Tibial nerve (tissue), 4 donors: ENCODE measurements around the gene HECTD4. TPM values are rescaled to one million over a fixed set of nuclear protein-coding genes. Genes with fewer than 3 reads are reported as not detected.
A peak's percentile ranks its signal among the peaks of the same experiment; 100 is the strongest.

Experiments
- DNase-seq, 2 donors: peaks; one replicate each; pipeline ENCODE4 v3.0.0-alpha.2; 2019; ENCODE audit warnings: low spot score in 2 of 2
- H3K27ac ChIP-seq, 4 donors: fragments of 200-600 bp; sonication (generic) in 3 of 4; one replicate each; pipeline ENCODE4 v1.5.1; 2017 to 2019; ENCODE audit warnings: mild to moderate bottlenecking in 1 of 4
- H3K27me3 ChIP-seq, 2 donors: fragments of 200-600 bp; sonication (generic) in 1 of 2; one replicate each; pipeline versions ENCODE4 v1.5.1 to v1.6.0; 2017 to 2019
- H3K36me3 ChIP-seq, 3 donors: fragments of 200-600 bp; sonication (generic); one replicate each; pipeline ENCODE4 v1.5.1; 2018 to 2019
- H3K4me1 ChIP-seq, 4 donors: fragments of 200-600 bp; sonication (generic) in 3 of 4; one replicate each; pipeline ENCODE4 v1.5.1; 2017 to 2019
- H3K4me3 ChIP-seq, 4 donors: fragments of 200-600 bp; sonication (generic) in 3 of 4; one replicate each; pipeline ENCODE4 v1.5.1; 2017 to 2019; ENCODE audit warnings: mild to moderate bottlenecking in 1 of 4, moderate library complexity in 1 of 4
- H3K9me3 ChIP-seq, 4 donors: fragments of 200-600 bp; sonication (generic) in 3 of 4; one replicate each; pipeline ENCODE4 v1.5.1; 2017 to 2019
- CTCF ChIP-seq, 5 experiments: fragments of 200-600 bp in 3 of 5; fragments of 450-650 bp in 2 of 5; sonication (generic) in 3 of 5; IDR thresholded peaks; one replicate each; pipeline ENCODE4 v1.5.1; 2016 to 2019; ENCODE audit warnings: antibody characterized with exemption in 5 of 5, mild to moderate bottlenecking in 3 of 5, moderate library complexity in 2 of 5
- EP300 ChIP-seq, 2 donors: sonication (generic); formaldehyde crosslinking; IDR thresholded peaks; one replicate each; pipeline ENCODE4 v1.6.1; 2017; ENCODE audit warnings: antibody characterized with exemption in 2 of 2, mild to moderate bottlenecking in 1 of 2
- POLR2A ChIP-seq, 2 donors: fragments of 450-650 bp; IDR thresholded peaks; one replicate each; pipeline ENCODE4 v1.6.1; 2017; ENCODE audit warnings: antibody characterized with exemption in 2 of 2, mild to moderate bottlenecking in 2 of 2, moderate library complexity in 2 of 2
- WGBS, 2 donors: methylation state at CpG; one replicate each; pipeline ENCODE4 v1.1.5; 2018; 5-methylcytosine and 5-hydroxymethylcytosine counted together
- total RNA-seq, 4 donors: library from RNA; depleted of rRNA; stranded (reverse); fragments of >200 nt; gene quantifications; one replicate each; pipeline ENCODE4 v1.1.0, GENCODE V29; 2016

The HECTD4 gene
- total RNA-seq, 4 donors from 2014 or later = 43.0 to 70.5 (median 58.5) TPM

- H3K4me3 ChIP-seq = no peak overlapping the region
- no peaks in the 10 kb centered on the region for H3K9me3 ChIP-seq
- no peaks in the 10 kb centered on the region for H3K36me3 ChIP-seq
- no peak for DNase-seq
- no peak for TF ChIP-seq CTCF (IDR thresholded peaks at IDR 0.05)
- TF ChIP-seq EP300 (IDR thresholded peaks at IDR 0.05) = no peak
- TF ChIP-seq POLR2A (IDR thresholded peaks at IDR 0.05) = no peak
- H3K27me3 ChIP-seq = no peaks in the 10 kb centered on the region
- 53 to 62% methylated on average over 3 of the region's 3 CpGs for WGBS, 2 donors
- H3K27ac ChIP-seq = peak overlapping the region in 2 of 4 donors; percentile 37 to 44
- H3K4me1 ChIP-seq = peaks cover 0 to 16% (median 0%) of the 10 kb centered on the region in 4 donors
Measured at GRCh38 chr12:112386726-112387125, 4.5 kb upstream of the HECTD4 start.

GRCh38 chr12:112382866-112383265, 635 bp upstream of the HECTD4 start:
- Histone ChIP-seq H3K27me3 (no peaks in the 10 kb centered on the region), H3K4me3 (peak overlapping the region; percentile 70 to 85 (median 84)), H3K27ac (peak overlapping the region in 2 of 4 donors; percentile 78 to 86), H3K36me3 (no peaks in the 10 kb centered on the region), H3K4me1 (peaks cover 0 to 38% (median 8%) of the 10 kb centered on the region in 4 donors), H3K9me3 (no peaks in the 10 kb centered on the region)
- DNase-seq = no peak
- TF ChIP-seq CTCF (IDR thresholded peaks at IDR 0.05) (no peak), POLR2A (IDR thresholded peaks at IDR 0.05) (no peak), EP300 (IDR thresholded peaks at IDR 0.05) (no peak)
- WGBS, 2 donors = 87 to 90% methylated on average over 11 of the region's 11 CpGs

GRCh38 chr12:112381406-112381882, 787 bp downstream of the HECTD4 start:
- 2% methylated on average over 18 to 24 of the region's 33 CpGs for WGBS, 2 donors
- Histone ChIP-seq H3K9me3 (no peaks in the 10 kb centered on the region), H3K4me1 (peaks cover 0 to 28% (median 8%) of the 10 kb centered on the region in 4 donors), H3K27ac (peak overlapping the region; percentile 60 to 86 (median 75)), H3K4me3 (peak overlapping the region; percentile 70 to 85 (median 84)), H3K36me3 (no peaks in the 10 kb centered on the region), H3K27me3 (no peaks in the 10 kb centered on the region)
- no peak for TF ChIP-seq POLR2A (IDR thresholded peaks at IDR 0.05)
- TF ChIP-seq EP300 (IDR thresholded peaks at IDR 0.05) = no peak
- DNase-seq = no peak

GRCh38 chr12:112380663-112381405, 1.4 kb downstream of the HECTD4 start:
- no peaks in the 10 kb centered on the region for H3K9me3 ChIP-seq
- no peak for DNase-seq
- no peaks in the 10 kb centered on the region for H3K36me3 ChIP-seq
- TF ChIP-seq EP300 (IDR thresholded peaks at IDR 0.05) (no peak), CTCF (IDR thresholded peaks at IDR 0.05) (no peak), POLR2A (IDR thresholded peaks at IDR 0.05) (no peak)
- WGBS, 2 donors = 40 to 46% methylated on average over 34 of the region's 34 CpGs
- H3K27ac ChIP-seq = peak overlapping the region in 3 of 4 donors; percentile 36 to 86 (median 78)
- H3K27me3 ChIP-seq = no peaks in the 10 kb centered on the region
- H3K4me3 ChIP-seq = peak overlapping the region; percentile 70 to 85 (median 84)
- H3K4me1 ChIP-seq = peaks cover 0 to 28% (median 8%) of the 10 kb centered on the region in 4 donors

GRCh38 chr12:112375105-112375504, 7.1 kb downstream of the HECTD4 start:
- whole genome bisulfite sequencing, 2 donors = 81 to 82% methylated on average over 5 of the region's 5 CpGs
- H3K36me3 ChIP-seq = no peaks in the 10 kb centered on the region
- TF ChIP-seq EP300 (IDR thresholded peaks at IDR 0.05) (no peak), POLR2A (IDR thresholded peaks at IDR 0.05) (no peak), CTCF (IDR thresholded peaks at IDR 0.05) (no peak)
- H3K27me3 ChIP-seq = no peaks in the 10 kb centered on the region
- no peak overlapping the region for H3K4me3 ChIP-seq
- DNase-seq = no peak
- H3K27ac ChIP-seq = no peak overlapping the region
- H3K4me1 ChIP-seq = peaks cover 0 to 10% (median 2%) of the 10 kb centered on the region in 4 donors
- no peaks in the 10 kb centered on the region for H3K9me3 ChIP-seq
